ENCODE data around the gene FGF11.

DNA sequence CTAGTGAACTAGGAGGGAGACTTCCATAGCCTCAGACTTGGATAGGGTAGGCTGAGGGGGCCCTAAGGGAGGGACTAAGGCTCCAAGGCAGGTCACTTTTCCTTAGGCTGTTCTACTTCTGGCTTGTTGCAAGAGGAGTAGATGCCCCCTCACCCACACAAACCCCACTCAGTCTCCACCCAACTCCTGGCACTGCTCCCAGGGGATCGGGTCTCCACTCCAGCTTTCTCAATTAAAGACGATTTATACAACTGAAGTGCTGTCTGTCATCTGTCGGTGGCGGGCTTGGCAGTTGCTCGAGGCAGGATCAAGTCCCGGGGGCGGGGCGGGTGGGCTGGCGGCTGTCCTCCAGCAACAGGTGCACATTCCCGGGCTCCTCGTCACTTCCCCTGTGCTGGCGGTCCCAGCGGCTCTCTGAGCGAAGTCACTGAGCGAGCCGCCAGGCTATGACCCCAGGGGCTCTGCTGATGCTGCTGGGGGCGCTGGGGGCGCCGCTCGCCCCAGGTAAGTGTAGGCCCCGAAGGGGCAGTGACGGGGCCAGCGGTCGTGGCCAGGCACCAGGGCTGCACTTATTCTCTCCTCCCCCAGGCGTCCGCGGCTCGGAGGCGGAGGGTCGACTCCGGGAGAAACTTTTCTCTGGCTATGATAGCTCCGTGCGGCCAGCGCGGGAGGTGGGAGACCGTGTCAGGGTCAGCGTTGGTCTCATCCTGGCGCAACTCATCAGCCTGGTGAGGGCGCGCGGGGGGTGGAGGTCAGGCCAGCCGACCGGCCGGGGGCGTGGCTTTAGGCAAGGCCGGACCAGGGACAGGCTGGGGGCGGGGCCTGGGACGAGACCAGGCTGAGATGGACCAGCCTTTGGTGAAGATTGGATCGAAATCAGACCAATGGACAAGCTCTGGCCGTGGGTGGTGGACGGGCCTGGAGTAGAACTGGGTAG, 5.6 kb downstream of the FGF11 start, which contains the start of gene CHRNB1:
- TF ChIP-seq, protein P1, sequence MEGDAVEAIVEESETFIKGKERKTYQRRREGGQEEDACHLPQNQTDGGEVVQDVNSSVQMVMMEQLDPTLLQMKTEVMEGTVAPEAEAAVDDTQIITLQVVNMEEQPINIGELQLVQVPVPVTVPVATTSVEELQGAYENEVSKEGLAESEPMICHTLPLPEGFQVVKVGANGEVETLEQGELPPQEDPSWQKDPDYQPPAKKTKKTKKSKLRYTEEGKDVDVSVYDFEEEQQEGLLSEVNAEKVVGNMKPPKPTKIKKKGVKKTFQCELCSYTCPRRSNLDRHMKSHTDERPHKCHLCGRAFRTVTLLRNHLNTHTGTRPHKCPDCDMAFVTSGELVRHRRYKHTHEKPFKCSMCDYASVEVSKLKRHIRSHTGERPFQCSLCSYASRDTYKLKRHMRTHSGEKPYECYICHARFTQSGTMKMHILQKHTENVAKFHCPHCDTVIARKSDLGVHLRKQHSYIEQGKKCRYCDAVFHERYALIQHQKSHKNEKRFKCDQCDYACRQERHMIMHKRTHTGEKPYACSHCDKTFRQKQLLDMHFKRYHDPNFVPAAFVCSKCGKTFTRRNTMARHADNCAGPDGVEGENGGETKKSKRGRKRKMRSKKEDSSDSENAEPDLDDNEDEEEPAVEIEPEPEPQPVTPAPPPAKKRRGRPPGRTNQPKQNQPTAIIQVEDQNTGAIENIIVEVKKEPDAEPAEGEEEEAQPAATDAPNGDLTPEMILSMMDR (IDR thresholded peaks at IDR 0.05), result peak in 3 of 12 donors; percentile 13 to 18 (median 16)
- TF ChIP-seq POLR2A (IDR thresholded peaks at IDR 0.05), result no peak

Data from heart left ventricle (tissue), 13 donors.